Hepatocyte (in vitro differentiated cells): ENCODE results near the gene PLXNA3. TPM values are rescaled to one million over a fixed set of nuclear protein-coding genes. Genes with fewer than 3 reads are reported as not detected.

Experiments used
- DNase-seq: peaks from one replicate; pipeline ENCODE4 v3.0.0-alpha.2; 2016; ENCODE audit warnings: low spot score
- H2AFZ ChIP-seq: fragments of 200-600 bp; sonication (generic); 2 replicates; pipeline ENCODE4 v1.6.0; 2016; ENCODE audit warnings: antibody characterized with exemption, mild to moderate bottlenecking
- H3K27ac ChIP-seq: fragments of 200-600 bp; sonication (generic); 2 replicates; pipeline ENCODE4 v1.5.1; 2016; ENCODE audit warnings: mild to moderate bottlenecking
- H3K27me3 ChIP-seq: fragments of 200-600 bp; sonication (generic); 2 replicates; pipeline ENCODE4 v1.6.1; 2016
- H3K36me3 ChIP-seq: fragments of 200-600 bp; sonication (generic); replicated peaks from 2 replicates; pipeline ENCODE4 v1.5.1; 2016; ENCODE audit warnings: low read depth; ENCODE audit not compliant: insufficient read depth
- H3K4me1 ChIP-seq: fragments of 200-600 bp; sonication (generic); 2 replicates; pipeline ENCODE4 v1.5.1; 2016; ENCODE audit warnings: mild to moderate bottlenecking, moderate library complexity; ENCODE audit not compliant: insufficient read depth
- H3K4me2 ChIP-seq: fragments of 200-600 bp; sonication (generic); 2 replicates; pipeline ENCODE4 v1.6.0; 2016
- H3K4me3 ChIP-seq: fragments of 200-600 bp; sonication (generic); 2 replicates; pipeline ENCODE4 v1.5.1; 2016; ENCODE audit warnings: mild to moderate bottlenecking
- H3K79me2 ChIP-seq: fragments of 200-600 bp; sonication (generic); 2 replicates; pipeline ENCODE4 v1.6.0; 2017; ENCODE audit warnings: mild to moderate bottlenecking
- H3K9me2 ChIP-seq: fragments of 200-600 bp; sonication (generic); replicated peaks from 2 replicates; pipeline ENCODE4 v1.6.0; 2017; ENCODE audit warnings: mild to moderate bottlenecking; ENCODE audit not compliant: insufficient read depth
- H3K9me3 ChIP-seq: fragments of 200-600 bp; sonication (generic); 2 replicates; pipeline ENCODE4 v1.5.1; 2016; ENCODE audit warnings: low read depth, mild to moderate bottlenecking
- H4K20me1 ChIP-seq: fragments of 200-600 bp; sonication (generic); 2 replicates; pipeline ENCODE4 v1.6.0; 2016; ENCODE audit warnings: mild to moderate bottlenecking; ENCODE audit not compliant: insufficient read depth, poor library complexity, severe bottlenecking
- CTCF ChIP-seq: fragments of 200-600 bp; sonication (generic); IDR thresholded peaks from 2 replicates; pipeline ENCODE4 v1.5.1; 2016; ENCODE audit warnings: antibody characterized with exemption, mild to moderate bottlenecking; ENCODE audit not compliant: poor library complexity
- EZH2 ChIP-seq: fragments of 200-600 bp; sonication (generic); IDR thresholded peaks from 2 replicates; pipeline ENCODE4 v1.6.1; 2016; ENCODE audit warnings: antibody characterized with exemption, mild to moderate bottlenecking, borderline replicate concordance
- EZH2phosphoT487 ChIP-seq: fragments of 200-600 bp; sonication (generic); IDR thresholded peaks from one replicate; pipeline ENCODE4 v1.6.1; 2018; ENCODE audit warnings: antibody characterized with exemption, mild to moderate bottlenecking, low read depth, moderate library complexity; ENCODE audit not compliant: unreplicated experiment, severe bottlenecking
- WGBS: methylation state at CpG from one replicate; pipeline ENCODE4 v1.1.6; 2016; ENCODE audit warnings: low lambda C conversion rate; ENCODE audit errors: missing lambda C conversion rate; 5-methylcytosine and 5-hydroxymethylcytosine counted together
- polyA plus RNA-seq: library from polyadenylated mRNA; unstranded; fragments of >200 nt; fragmentation: Nextera tagmentation; extraction: Ambion mirVana; gene quantifications from 2 replicates; pipeline ENCODE4 v1.2.1, GENCODE V29; 2016
- total RNA-seq: library from RNA; depleted of rRNA; stranded (reverse); fragments of >200 nt; gene quantifications from 2 replicates; pipeline ENCODE4 v1.2.3, GENCODE V29; 2014

Gene PLXNA3
- total and polyA plus RNA-seq, 2 experiments from 2014 or later, result 14.1 to 28.7 TPM

DNA sequence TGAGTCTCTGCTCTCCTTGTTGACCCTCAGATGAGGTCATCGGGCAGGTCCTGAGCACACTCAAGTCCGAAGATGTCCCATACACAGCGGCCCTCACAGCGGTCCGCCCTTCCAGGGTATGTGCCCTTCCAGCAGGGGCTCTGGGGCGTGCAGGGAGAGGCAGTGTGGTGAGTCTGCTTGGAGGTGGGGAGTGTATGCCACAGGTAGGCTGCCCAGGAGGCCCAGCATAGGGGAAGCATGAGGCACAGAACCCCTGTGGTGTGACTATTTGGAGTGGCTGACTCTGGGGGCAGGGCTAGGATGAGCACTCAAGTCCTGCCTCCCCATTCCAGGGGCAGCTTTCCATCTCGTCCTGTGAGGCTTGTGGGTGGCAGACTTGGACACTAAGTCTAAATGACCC is 24.5 kb upstream of the PLXNA3 start:
- Histone ChIP-seq H3K4me2 (no peak overlapping the region), H3K36me3 (no peaks in the 10 kb centered on the region), H3K4me1 (no peaks in the 10 kb centered on the region), H2AFZ (no peak overlapping the region), H3K27me3 (no peaks in the 10 kb centered on the region), H3K27ac (no peak overlapping the region), H3K9me2 (no peaks in the 10 kb centered on the region), H3K9me3 (no peaks in the 10 kb centered on the region), H4K20me1 (no peaks in the 10 kb centered on the region), H3K4me3 (no peak overlapping the region), H3K79me2 (peaks cover 37% of the 10 kb centered on the region)
- 83% methylated on average over 7 of the region's 7 CpGs for WGBS
- DNase-seq, result no peak
- TF ChIP-seq CTCF (no peak), EZH2 (no peak), EZH2phosphoT487 (no peak)

DNA sequence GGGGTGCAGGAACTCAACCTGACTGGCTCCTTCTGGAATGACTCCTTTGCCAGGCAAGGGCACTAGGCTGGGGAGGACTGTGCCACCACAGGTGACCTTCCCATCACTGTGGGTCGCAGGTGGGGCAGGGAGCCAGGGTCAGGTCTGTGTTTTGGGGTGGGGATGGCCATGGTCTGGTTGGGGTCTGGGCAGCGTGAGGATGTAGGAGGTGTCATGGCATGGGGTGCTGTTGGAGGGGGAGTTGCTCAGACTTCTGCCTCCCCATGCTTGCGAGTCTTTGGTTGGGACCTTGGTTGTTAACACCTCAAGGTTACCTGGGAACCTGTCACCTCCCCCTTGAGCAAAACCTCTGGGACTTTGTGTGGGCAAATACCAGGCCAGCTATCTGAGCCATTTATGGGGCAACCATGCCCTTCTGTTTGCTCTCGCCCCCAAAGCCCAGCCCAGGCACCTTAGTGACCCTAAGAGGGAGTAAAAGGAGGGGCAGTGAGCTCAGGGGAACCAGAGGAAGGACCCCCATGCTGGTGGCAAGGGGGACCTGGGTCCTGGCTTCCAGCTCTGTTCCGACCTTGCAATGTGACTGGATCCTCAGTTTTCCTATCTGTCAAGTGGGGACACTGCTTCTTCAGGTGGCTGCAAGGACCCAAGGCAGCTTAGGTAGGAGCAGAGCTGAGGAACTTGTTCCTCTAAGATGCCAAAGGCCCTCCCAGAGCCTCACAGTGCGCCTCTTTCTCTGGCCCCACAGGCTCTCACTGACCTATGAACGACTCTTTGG is 23.5 kb upstream of the PLXNA3 start:
- Histone ChIP-seq H3K9me3 (no peaks in the 10 kb centered on the region), H4K20me1 (no peaks in the 10 kb centered on the region), H3K4me2 (no peak overlapping the region), H3K4me1 (no peaks in the 10 kb centered on the region), H2AFZ (no peak overlapping the region), H3K9me2 (no peaks in the 10 kb centered on the region), H3K27me3 (no peaks in the 10 kb centered on the region), H3K27ac (no peak overlapping the region), H3K4me3 (no peak overlapping the region), H3K36me3 (no peaks in the 10 kb centered on the region), H3K79me2 (peaks cover 36% of the 10 kb centered on the region)
- TF ChIP-seq EZH2, result no peak
- TF ChIP-seq CTCF, result no peak
- TF ChIP-seq EZH2phosphoT487, result no peak
- no peak for DNase-seq
- WGBS, result 73% methylated on average over 7 of the region's 7 CpGs

- DNase-seq, result no peak
- no peaks in the 10 kb centered on the region for H3K36me3 ChIP-seq
Measured at GRCh38 chrX:154435171-154435733, 22.8 kb upstream of the PLXNA3 start.

More at GRCh38 chrX:154435171-154435733, 22.8 kb upstream of the PLXNA3 start:
- H3K4me3 ChIP-seq, result no peak overlapping the region
- no peaks in the 10 kb centered on the region for H4K20me1 ChIP-seq
- H3K79me2 ChIP-seq, result peaks cover 33% of the 10 kb centered on the region
- no peak overlapping the region for H3K27ac ChIP-seq
- TF ChIP-seq CTCF, result no peak
- no peak for TF ChIP-seq EZH2
- 90% methylated on average over 19 of the region's 19 CpGs for WGBS
- H3K4me1 ChIP-seq, result no peaks in the 10 kb centered on the region
- H2AFZ ChIP-seq, result no peak overlapping the region
- no peak overlapping the region for H3K4me2 ChIP-seq
- H3K9me3 ChIP-seq, result no peaks in the 10 kb centered on the region
- H3K9me2 ChIP-seq, result no peaks in the 10 kb centered on the region
- no peaks in the 10 kb centered on the region for H3K27me3 ChIP-seq
